HG02610 (cell line): ENCODE results near the gene RFC3.
A peak's percentile ranks its signal among the peaks of the same experiment; 100 is the strongest.

Experiments
- ATAC-seq: cut with Tn5 transposase; IDR thresholded peaks from one replicate; pipeline ENCODE4 v1.9.1; 2021; ENCODE audit warnings: mild to moderate bottlenecking, moderate library complexity; ENCODE audit not compliant: unreplicated experiment

Gene RFC3

DNA sequence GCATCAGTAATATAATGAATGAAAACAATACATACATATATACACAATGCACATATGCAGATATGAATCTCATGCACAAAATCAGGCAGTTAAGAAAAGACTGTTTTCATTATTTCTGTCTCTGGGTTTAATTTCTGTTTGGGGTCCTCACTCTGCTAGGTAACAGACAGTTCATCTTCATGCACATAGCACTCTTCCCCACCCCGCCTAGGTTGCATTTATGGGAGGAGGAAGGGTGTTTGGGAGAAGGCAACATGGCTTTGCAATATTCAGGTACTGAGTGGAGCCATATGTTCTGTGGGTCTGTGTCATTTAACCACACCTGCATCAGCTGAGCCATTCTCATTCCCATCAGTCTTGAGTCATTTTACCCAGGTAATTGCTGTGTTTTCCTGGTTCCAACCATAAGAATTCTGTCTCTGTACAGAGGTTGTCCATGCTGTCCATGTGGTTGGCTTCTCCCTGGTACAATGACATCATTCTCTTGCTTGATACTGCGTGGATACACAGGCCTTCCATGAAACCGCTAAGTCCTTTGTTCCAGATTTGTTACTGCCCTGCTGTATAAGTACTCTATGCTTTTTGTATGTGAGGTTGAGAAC, 45.3 kb downstream of the RFC3 start:
- ATAC-seq = no peak

DNA sequence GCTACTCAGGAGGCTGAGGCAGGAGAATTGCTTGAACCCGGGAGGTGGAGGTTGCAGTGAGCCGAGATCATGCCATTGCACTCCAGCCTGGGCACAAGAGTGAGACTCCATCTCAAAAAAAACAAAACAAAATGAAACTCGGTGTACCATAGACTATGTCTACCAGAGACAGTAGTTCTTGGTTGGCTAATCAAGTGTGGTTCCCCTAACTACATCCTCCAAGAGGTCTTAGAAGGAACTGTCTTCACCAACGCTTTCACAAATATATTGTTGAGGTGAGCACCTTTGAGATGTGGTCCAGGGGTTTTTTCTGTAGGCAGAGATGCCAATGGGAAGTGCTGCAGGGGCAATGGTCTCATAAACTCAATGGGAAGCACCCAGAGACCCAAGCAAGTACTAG, 48.0 kb downstream of the RFC3 start:
- ATAC-seq = peak; percentile 90

DNA sequence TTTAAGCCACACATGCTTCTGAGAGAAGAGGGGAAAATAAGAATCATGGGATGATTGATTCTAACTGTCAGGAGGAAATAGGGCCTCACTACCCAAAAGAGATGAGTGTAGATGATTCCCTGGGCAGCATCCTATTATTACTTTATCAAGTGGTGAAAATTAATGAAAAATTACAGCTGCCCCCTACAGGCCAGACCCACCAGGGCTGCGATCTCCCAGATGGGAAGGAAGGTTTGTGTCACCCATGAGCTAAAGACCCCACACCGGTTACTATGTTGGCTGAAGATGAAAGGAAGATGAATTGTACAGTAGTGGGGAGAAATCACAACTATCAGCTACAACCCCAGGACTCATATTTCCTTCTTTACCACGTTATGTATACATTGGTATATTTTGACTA, 49.5 kb downstream of the RFC3 start:
- ATAC-seq = no peak

DNA sequence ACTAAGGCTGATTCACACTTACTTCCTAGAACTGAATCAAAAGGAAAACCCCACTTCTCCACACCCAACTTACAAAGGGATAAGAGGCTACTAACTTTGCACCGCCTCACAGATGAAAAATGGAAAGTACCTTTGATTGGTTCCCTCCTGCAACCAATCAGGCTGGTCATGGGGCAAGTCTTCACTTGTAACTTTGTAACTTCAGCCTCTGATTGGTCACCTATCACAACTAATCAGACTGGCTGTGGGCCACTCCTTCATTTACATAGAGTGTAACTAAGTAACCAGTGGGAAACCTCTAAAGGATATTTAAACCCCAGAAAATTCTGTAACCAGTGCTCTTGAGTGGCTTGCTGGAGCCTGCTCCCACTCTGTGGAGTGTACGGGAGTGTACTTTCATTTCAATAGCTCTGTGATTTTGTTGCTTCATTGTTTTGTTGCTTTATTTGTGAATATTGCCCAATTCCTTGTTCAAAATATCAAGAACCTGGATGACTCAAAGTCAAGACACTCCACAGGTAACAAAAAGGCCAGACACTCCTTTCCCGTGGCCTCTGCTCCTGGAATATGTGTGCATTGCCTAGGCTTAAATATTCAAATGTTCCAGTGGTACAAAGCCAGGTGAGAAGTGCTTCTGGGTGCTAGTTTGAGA, 50.5 kb downstream of the RFC3 start:
- ATAC-seq = no peak

DNA sequence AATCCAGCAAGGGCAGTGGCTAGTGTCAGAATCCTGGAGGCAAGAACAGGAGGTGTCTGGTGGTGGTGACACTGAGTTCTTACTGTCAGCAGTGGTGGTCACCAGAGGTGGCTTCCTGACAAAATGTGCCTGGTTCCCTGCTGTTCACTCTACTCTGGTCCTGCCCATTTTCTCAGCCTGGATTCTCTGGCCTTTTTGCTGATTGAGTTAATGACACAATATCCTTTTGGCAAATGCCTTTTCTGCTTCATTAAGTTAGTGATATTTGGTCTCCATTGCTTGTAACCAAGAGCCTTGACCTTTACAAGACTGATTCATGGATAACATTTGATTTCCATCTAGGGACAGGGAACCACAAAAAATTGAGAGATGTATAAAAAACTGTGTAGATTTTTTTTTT, 51.1 kb downstream of the RFC3 start:
- no peak for ATAC-seq

- no peak for ATAC-seq
Measured at GRCh38 chr13:33870046-33870668, 52.2 kb downstream of the RFC3 start.

DNA sequence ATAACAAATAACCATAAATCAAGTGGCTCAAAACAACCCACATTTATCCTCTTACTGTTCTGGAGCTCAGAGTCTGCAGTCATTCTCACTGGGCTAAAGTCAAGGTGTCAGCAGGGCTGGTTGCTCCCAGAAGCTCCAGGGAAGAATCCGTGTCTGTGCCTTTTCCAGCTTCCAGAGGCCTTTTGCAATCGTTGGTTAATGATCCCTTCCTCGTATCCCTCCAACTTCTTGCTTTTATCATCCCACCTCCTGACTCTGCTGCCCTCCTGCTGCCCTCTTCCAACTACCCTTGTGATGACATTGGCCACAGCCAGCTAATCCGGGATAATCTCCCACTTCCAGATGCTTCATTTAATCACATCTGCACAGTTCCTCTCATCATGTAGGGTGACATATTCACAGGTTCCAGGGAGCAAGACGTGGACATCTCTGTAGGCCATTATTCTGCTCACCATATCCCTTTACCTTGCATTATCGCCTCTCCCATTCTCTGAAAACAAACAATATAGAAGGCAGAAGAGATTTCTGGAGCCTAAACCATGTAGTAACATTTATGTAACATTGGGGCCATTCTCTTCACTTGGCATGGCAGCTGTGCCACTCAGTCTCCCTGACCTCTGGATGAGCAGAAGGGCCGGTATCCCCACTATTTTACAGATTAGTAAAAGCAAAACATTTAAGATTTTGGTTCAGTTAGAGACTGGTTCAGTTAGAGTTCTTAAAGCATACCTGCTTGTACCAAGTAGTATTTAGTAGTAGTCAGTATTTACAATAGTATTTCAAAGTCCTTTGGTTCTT, 53.5 kb downstream of the RFC3 start:
- no peak for ATAC-seq

- ATAC-seq = no peak
Measured at GRCh38 chr13:33872005-33872351, 54.0 kb downstream of the RFC3 start.

- no peak for ATAC-seq
Measured at GRCh38 chr13:33873251-33873908, 55.4 kb downstream of the RFC3 start.

GRCh38 chr13:33874871-33875270, 56.9 kb downstream of the RFC3 start:
- ATAC-seq = no peak

DNA sequence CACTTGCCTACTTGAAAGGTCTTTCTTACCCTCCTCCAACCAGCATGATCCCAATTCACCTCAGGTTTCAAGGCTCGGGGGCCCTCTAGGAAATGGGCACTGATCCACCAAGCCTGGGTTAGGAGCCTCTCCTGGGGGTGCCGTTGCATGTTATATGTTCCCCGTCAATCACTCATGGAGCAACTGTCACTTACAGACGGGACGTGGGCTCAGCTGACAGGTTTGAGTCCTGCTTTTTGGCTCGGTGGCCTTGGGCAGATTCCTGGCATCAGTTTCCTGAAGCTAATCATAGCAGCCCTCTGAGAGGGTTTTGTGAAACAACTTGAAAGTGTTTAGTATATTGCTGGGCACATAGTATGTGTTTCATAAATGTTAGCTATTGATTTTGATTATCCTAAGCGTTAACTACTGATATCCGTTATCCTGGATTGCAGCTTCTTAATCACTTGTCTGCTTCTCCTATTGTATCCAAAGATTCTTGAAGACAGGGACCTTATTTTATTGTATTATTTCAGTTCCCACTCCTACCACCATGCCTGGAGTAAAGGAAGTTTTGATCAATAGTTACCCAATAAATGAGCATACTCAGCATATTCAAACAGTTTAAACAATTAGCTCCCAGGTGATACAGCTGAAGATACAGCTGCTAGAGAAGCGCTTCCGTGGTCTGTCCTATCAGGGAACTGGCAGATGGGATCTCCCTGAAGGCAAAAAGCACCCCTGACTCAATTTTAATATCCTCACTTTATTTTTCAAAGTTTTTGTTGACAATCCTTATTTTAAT, 57.9 kb downstream of the RFC3 start:
- no peak for ATAC-seq

- no peak for ATAC-seq
Measured at GRCh38 chr13:33876716-33877394, 58.9 kb downstream of the RFC3 start.

- ATAC-seq = no peak
Measured at GRCh38 chr13:33879118-33879517, 61.2 kb downstream of the RFC3 start.

GRCh38 chr13:33882804-33883203, 64.9 kb downstream of the RFC3 start:
- ATAC-seq = no peak

DNA sequence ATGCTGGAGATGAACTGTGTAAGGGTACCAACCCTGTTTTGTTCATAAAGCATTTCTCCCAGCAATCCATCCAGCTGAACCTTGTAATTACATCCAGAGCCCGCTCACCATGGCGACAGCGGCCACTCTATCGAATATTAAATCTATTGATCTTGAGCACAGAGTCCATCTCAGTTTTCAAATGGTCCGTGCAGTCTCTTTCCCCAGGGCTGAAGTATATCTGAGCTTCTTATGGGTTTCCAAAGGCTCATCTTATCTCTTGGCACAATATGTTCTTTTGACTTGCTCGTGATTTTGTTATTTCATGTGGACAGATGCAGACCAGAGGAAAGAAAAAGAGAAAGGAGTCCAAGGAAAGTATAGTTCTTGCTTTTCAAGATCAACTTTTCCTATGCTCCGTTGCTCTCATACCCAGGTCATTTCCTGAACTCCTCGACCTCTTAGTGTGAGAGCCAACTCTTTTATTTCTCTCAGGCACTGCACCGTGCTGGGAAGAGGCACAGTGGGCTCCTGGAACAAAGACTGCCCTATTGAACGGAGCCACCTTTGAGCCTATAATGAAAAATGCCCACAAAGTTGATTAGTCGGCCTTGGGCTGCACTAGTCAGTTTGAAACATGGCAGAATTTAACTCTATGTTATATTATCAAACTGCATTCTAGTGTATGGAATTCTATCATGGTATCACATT, 66.7 kb downstream of the RFC3 start:
- no peak for ATAC-seq
